Breast epithelium (tissue), 4 donors: Measurements from ENCODE around the gene SESN1. TPM values are rescaled to one million over a fixed set of nuclear protein-coding genes. Genes with fewer than 3 reads are reported as not detected.

ENCODE experiments used
- DNase-seq, 2 donors: peaks; one replicate each; pipeline ENCODE4 v3.0.0-alpha.2; 2019; ENCODE audit warnings: low spot score in 2 of 2
- H3K27ac ChIP-seq, 2 donors: fragments of 200-600 bp; sonication (generic) in 1 of 2; one replicate each; pipeline ENCODE4 v1.5.1; 2016 to 2019; ENCODE audit warnings: mild to moderate bottlenecking in 1 of 2
- H3K27me3 ChIP-seq, 2 donors: fragments of 200-600 bp; sonication (generic) in 1 of 2; one replicate each; pipeline versions ENCODE4 v1.5.1 to v1.6.0; 2017 to 2019; ENCODE audit warnings: control low read depth in 1 of 2, mild to moderate bottlenecking in 1 of 2
- H3K36me3 ChIP-seq: fragments of 200-600 bp; one replicate; pipeline ENCODE4 v1.5.1; 2019
- H3K4me1 ChIP-seq, 2 donors: fragments of 200-600 bp; sonication (generic); one replicate each; pipeline ENCODE4 v1.5.1; 2016 to 2019; ENCODE audit warnings: control low read depth in 1 of 2
- H3K4me3 ChIP-seq, 3 donors: fragments of 200-600 bp; sonication (generic); 1 replicate in 2 of 3; 2 replicates in 1 of 3; pipeline ENCODE4 v1.5.1; 2016 to 2019; ENCODE audit warnings: mild to moderate bottlenecking in 3 of 3, moderate library complexity in 2 of 3
- H3K9me3 ChIP-seq, 2 donors: fragments of 200-600 bp; sonication (generic) in 1 of 2; one replicate each; pipeline ENCODE4 v1.5.1; 2016 to 2019; ENCODE audit warnings: control low read depth in 1 of 2
- CTCF ChIP-seq, 3 donors: fragments of 450-650 bp; IDR thresholded peaks; one replicate each; pipeline ENCODE4 v1.5.1; 2016 to 2017; ENCODE audit warnings: antibody characterized with exemption in 3 of 3, mild to moderate bottlenecking in 3 of 3, moderate library complexity in 3 of 3
- POLR2A ChIP-seq: fragments of 450-650 bp; IDR thresholded peaks from one replicate; pipeline ENCODE4 v1.6.1; 2016; ENCODE audit warnings: antibody characterized with exemption, mild to moderate bottlenecking, moderate library complexity
- POLR2AphosphoS5 ChIP-seq, 3 donors: sonication (generic); formaldehyde crosslinking; IDR thresholded peaks; one replicate each; pipeline ENCODE4 v1.6.1; 2017; ENCODE audit warnings: antibody characterized with exemption in 3 of 3
- intact Hi-C: fragments of 100-400 bp; cut with DNase I; formaldehyde crosslinking; loops from one replicate; pipeline ENCODE4 v1.15.1; 2023; ENCODE audit warnings: low total_unique reads
- total RNA-seq, 3 donors: library from RNA; depleted of rRNA; stranded (reverse); fragments of >200 nt; gene quantifications; one replicate each; pipeline ENCODE4 v1.1.0, GENCODE V29; 2016

SESN1 gene
- total RNA-seq, 3 donors from 2014 or later, result 70.8 to 141 (median 108) TPM

GRCh38 chr6:109013656-109014305 is 80.9 kb downstream of the SESN1 start:
- TF ChIP-seq CTCF (IDR thresholded peaks at IDR 0.05) (no peak), POLR2A (no peak), POLR2AphosphoS5 (IDR thresholded peaks at IDR 0.05) (no peak)
- no peaks in the 10 kb centered on the region for H3K27me3 ChIP-seq
- H3K4me3 ChIP-seq, result no peak overlapping the region
- peaks cover 2 to 5% of the 10 kb centered on the region in 2 donors for H3K4me1 ChIP-seq
- no peak for DNase-seq
- peak overlapping the region in 1 of 2 donors; percentile 29 for H3K27ac ChIP-seq
- H3K9me3 ChIP-seq, result no peaks in the 10 kb centered on the region
- intact Hi-C loops, result no loop called here
- H3K36me3 ChIP-seq, result no peaks in the 10 kb centered on the region

DNA sequence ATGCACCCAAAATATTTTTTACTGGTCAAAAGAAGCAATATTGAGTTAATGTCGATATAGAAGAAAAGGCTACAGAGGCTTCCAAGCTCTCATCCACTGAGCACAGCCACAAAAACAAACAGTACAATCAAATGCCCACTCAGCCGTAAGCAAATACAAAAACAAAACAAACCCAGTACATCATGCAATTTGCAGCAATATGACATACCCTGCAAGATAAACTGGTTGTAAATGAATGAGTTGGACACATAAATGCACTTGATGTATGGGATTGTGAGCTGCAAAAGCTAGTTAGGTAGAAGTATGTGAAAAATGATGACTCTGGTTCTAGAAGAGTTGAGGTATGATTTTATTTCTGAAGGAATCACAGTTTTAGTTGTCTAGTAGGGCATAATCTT is 83.9 kb downstream of the SESN1 start:
- intact Hi-C loops, result no loop called here
- Histone ChIP-seq H3K27ac (peak overlapping the region; percentile 98), H3K9me3 (no peaks in the 10 kb centered on the region), H3K4me1 (peaks cover 2 to 5% of the 10 kb centered on the region in 2 donors), H3K36me3 (no peaks in the 10 kb centered on the region), H3K4me3 (peak overlapping the region in 1 of 3 donors; percentile 94), H3K27me3 (no peaks in the 10 kb centered on the region)
- TF ChIP-seq POLR2AphosphoS5 (IDR thresholded peaks at IDR 0.05), result no peak
- TF ChIP-seq POLR2A, result no peak
- no peak for TF ChIP-seq CTCF (IDR thresholded peaks at IDR 0.05)
- no peak for DNase-seq

- Histone ChIP-seq H3K27me3 (no peaks in the 10 kb centered on the region), H3K4me3 (peak overlapping the region; percentile 91 to 94 (median 91)), H3K9me3 (no peaks in the 10 kb centered on the region), H3K4me1 (peaks cover 2 to 5% of the 10 kb centered on the region in 2 donors), H3K36me3 (no peaks in the 10 kb centered on the region), H3K27ac (peak overlapping the region; percentile 98)
- DNase-seq, result no peak
- no peak for TF ChIP-seq POLR2A
- no peak for TF ChIP-seq POLR2AphosphoS5 (IDR thresholded peaks at IDR 0.05)
- intact Hi-C loops, result no loop called here
Observed at GRCh38 chr6:109009962-109010704, 84.5 kb downstream of the SESN1 start.

GRCh38 chr6:109009236-109009961 is 85.2 kb downstream of the SESN1 start:
- peak; percentile 53 to 95 (median 85) for TF ChIP-seq POLR2AphosphoS5 (IDR thresholded peaks at IDR 0.05)
- peak; percentile 34 to 73 (median 47) for TF ChIP-seq CTCF (IDR thresholded peaks at IDR 0.05)
- peak; percentile 85 for TF ChIP-seq POLR2A
- no peaks in the 10 kb centered on the region for H3K36me3 ChIP-seq
- peak overlapping the region; percentile 98 for H3K27ac ChIP-seq
- no peaks in the 10 kb centered on the region for H3K27me3 ChIP-seq
- DNase-seq, result peak; percentile 91 to 93
- no peaks in the 10 kb centered on the region for H3K9me3 ChIP-seq
- peak overlapping the region; percentile 91 to 94 (median 91) for H3K4me3 ChIP-seq
- intact Hi-C loops, result no loop called here
- H3K4me1 ChIP-seq, result peaks cover 0 to 5% of the 10 kb centered on the region in 2 donors

DNA sequence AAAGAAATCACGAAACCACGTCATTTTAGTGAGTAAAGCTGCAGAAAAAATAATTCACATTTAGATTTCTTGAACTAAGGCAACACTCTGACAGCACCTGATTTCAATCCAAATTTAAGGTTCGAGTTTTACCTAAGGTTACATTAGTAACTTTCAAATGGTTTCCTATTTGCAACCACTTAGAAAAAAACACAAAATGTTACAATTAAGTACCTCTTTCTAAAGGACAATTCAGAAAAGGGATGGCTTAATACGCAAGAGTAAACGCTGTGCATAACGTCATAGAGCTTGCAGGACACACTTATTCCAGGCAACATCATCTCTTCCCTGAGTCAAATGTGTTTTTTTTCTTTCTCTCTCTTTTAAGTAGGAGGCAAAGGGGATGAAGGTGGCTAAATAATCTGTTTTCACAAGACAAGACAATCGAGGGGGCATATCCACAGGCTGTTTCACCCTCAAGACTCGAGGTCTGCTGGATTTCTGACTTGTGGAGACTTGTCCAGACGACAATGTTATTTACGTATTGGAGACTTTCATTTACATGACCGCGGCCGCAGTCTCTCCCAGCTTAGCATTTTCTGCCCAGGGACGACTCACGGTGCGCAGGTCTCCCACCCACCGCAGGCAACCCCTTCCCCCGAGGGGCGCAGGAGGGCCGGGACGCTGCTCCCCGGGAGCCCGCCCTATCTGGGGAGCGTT is 86.0 kb downstream of the SESN1 start:
- no peaks in the 10 kb centered on the region for H3K36me3 ChIP-seq
- H3K4me1 ChIP-seq, result peaks cover 0 to 8% of the 10 kb centered on the region in 2 donors
- intact Hi-C loops, result no loop called here
- H3K4me3 ChIP-seq, result peak overlapping the region; percentile 91 to 94 (median 91)
- no peaks in the 10 kb centered on the region for H3K27me3 ChIP-seq
- no peak for TF ChIP-seq CTCF (IDR thresholded peaks at IDR 0.05)
- TF ChIP-seq POLR2A, result peak; percentile 19
- peak in 2 of 3 donors; percentile 61 for TF ChIP-seq POLR2AphosphoS5 (IDR thresholded peaks at IDR 0.05)
- H3K27ac ChIP-seq, result peak overlapping the region; percentile 98
- peak in 1 of 2 donors; percentile 72 for DNase-seq
- no peaks in the 10 kb centered on the region for H3K9me3 ChIP-seq
